Loucy (cell line): ENCODE measurements around the gene PLEKHD1.

Experiments used
- H2AFZ ChIP-seq: fragments of 200-600 bp; sonication (generic); 2 replicates; pipeline ENCODE4 v1.6.0; 2016; ENCODE audit warnings: antibody characterized with exemption, mild to moderate bottlenecking, low read length, moderate library complexity
- H3F3A ChIP-seq: fragments of 200-600 bp; 2 replicates; pipeline ENCODE4 v1.6.0; 2016; ENCODE audit warnings: antibody characterized with exemption, low read depth, mild to moderate bottlenecking
- H3K27me3 ChIP-seq: fragments of 200-600 bp; sonication (generic); 2 replicates; pipeline ENCODE4 v1.6.1; 2014; ENCODE audit warnings: low read length, mild to moderate bottlenecking; ENCODE audit not compliant: insufficient read depth, poor library complexity, severe bottlenecking
- H3K36me3 ChIP-seq: fragments of 200-600 bp; sonication (generic); 2 replicates; pipeline ENCODE4 v1.6.1; 2016; ENCODE audit warnings: low read length; ENCODE audit not compliant: insufficient read depth
- H3K4me1 ChIP-seq: fragments of 200-600 bp; sonication (generic); 2 replicates; pipeline ENCODE4 v1.5.1; 2014; ENCODE audit warnings: low read length, mild to moderate bottlenecking; ENCODE audit not compliant: insufficient read depth, poor library complexity, severe bottlenecking
- H3K4me2 ChIP-seq: fragments of 200-600 bp; sonication (generic); 2 replicates; pipeline ENCODE4 v1.6.0; 2014; ENCODE audit warnings: antibody characterized with exemption, low read length, low read depth, mild to moderate bottlenecking; ENCODE audit not compliant: poor library complexity, severe bottlenecking
- H3K4me3 ChIP-seq: fragments of 200-600 bp; sonication (generic); 2 replicates; pipeline ENCODE4 v1.5.1; 2014; ENCODE audit warnings: low read length, mild to moderate bottlenecking, mixed read lengths; ENCODE audit not compliant: poor library complexity, severe bottlenecking
- H3K79me2 ChIP-seq: fragments of 200-600 bp; sonication (generic); 2 replicates; pipeline ENCODE4 v1.6.1; 2014; ENCODE audit warnings: low read length; ENCODE audit not compliant: insufficient read depth
- H3K9ac ChIP-seq: fragments of 200-600 bp; sonication (generic); 2 replicates; pipeline ENCODE4 v1.6.0; 2014; ENCODE audit warnings: mild to moderate bottlenecking, low read depth, low read length, moderate library complexity; ENCODE audit not compliant: poor library complexity, severe bottlenecking
- H3K9me2 ChIP-seq: fragments of 200-600 bp; sonication (generic); replicated peaks from 2 replicates; pipeline ENCODE4 v1.6.1; 2016; ENCODE audit warnings: low read depth, low read length, mixed read lengths
- H3K9me3 ChIP-seq: fragments of 200-600 bp; sonication (generic); 2 replicates; pipeline ENCODE4 v1.6.1; 2014; ENCODE audit warnings: mild to moderate bottlenecking, antibody characterized with exemption, low read length, low read depth; ENCODE audit not compliant: insufficient read depth
- H4K20me1 ChIP-seq: fragments of 200-600 bp; sonication (generic); 2 replicates; pipeline ENCODE4 v1.6.0; 2014; ENCODE audit warnings: antibody characterized with exemption, low read length, mild to moderate bottlenecking; ENCODE audit not compliant: insufficient read depth, poor library complexity, severe bottlenecking
- EZH2phosphoT487 ChIP-seq: fragments of 200-600 bp; IDR thresholded peaks from 2 replicates; pipeline ENCODE4 v1.6.1; 2018; ENCODE audit warnings: antibody characterized with exemption, mild to moderate bottlenecking, moderate library complexity, borderline replicate concordance
- TF ChIP-seq, protein P1 (sequence below): fragments of 200-600 bp; sonication (generic); conservative IDR thresholded peaks from 2 replicates; pipeline ENCODE4 v1.5.1; 2014; ENCODE audit warnings: mild to moderate bottlenecking, antibody characterized with exemption, low read length

The PLEKHD1 gene

DNA sequence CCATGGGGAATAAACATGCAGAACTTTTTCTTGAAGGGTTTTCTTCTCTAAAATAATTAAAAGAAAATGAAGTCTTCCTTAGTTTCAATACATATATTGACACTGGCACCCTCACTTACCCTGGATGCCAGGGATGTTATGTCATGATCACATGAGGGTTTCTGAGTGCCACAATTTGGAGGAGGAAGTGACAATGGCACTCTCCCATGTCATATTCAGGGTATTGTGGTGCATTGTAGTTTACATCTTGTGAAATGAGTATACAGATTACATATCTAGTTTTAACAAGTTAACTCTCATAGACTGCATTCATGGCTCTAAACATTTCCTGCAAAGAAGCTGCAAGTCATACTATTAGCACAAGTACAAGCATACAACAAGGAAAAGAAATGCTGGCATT is 52.4 kb downstream of the PLEKHD1 start:
- Histone ChIP-seq H2AFZ (no peak overlapping the region), H4K20me1 (no peaks in the 10 kb centered on the region), H3K4me1 (no peaks in the 10 kb centered on the region), H3K9me2 (no peaks in the 10 kb centered on the region), H3K79me2 (no peaks in the 10 kb centered on the region), H3K4me3 (no peak overlapping the region), H3K36me3 (no peaks in the 10 kb centered on the region), H3K9me3 (no peaks in the 10 kb centered on the region), H3K4me2 (no peak overlapping the region), H3F3A (no peaks in the 10 kb centered on the region), H3K9ac (no peak overlapping the region), H3K27me3 (no peaks in the 10 kb centered on the region)
- no peak for TF ChIP-seq EZH2phosphoT487
- TF ChIP-seq, protein P1, sequence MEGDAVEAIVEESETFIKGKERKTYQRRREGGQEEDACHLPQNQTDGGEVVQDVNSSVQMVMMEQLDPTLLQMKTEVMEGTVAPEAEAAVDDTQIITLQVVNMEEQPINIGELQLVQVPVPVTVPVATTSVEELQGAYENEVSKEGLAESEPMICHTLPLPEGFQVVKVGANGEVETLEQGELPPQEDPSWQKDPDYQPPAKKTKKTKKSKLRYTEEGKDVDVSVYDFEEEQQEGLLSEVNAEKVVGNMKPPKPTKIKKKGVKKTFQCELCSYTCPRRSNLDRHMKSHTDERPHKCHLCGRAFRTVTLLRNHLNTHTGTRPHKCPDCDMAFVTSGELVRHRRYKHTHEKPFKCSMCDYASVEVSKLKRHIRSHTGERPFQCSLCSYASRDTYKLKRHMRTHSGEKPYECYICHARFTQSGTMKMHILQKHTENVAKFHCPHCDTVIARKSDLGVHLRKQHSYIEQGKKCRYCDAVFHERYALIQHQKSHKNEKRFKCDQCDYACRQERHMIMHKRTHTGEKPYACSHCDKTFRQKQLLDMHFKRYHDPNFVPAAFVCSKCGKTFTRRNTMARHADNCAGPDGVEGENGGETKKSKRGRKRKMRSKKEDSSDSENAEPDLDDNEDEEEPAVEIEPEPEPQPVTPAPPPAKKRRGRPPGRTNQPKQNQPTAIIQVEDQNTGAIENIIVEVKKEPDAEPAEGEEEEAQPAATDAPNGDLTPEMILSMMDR, result no peak

DNA sequence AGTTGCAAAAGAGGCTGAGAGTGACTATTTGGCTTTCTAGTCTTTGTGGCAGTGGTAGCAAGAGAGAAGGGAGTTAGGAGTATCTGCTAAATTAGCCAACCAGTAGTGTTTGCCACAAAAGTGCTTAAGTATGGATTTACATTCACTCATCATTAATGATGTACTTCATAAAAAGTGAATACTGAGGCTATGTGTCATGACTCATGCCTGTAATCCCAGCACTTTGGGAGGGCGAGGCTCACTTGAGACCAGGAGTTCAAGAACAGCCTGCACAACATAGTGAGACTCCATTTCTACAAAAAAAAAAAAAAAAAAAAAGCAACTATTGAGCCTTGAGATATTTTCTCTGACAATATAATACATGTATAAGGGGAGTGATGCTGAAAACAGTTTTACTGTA is 53.4 kb downstream of the PLEKHD1 start:
- no peaks in the 10 kb centered on the region for H3K27me3 ChIP-seq
- no peaks in the 10 kb centered on the region for H3K9me2 ChIP-seq
- no peak overlapping the region for H2AFZ ChIP-seq
- no peaks in the 10 kb centered on the region for H3F3A ChIP-seq
- no peaks in the 10 kb centered on the region for H3K9me3 ChIP-seq
- H3K9ac ChIP-seq, result no peak overlapping the region
- H3K4me1 ChIP-seq, result no peaks in the 10 kb centered on the region
- H3K79me2 ChIP-seq, result no peaks in the 10 kb centered on the region
- H3K4me2 ChIP-seq, result no peak overlapping the region
- H3K36me3 ChIP-seq, result no peaks in the 10 kb centered on the region
- no peak overlapping the region for H3K4me3 ChIP-seq
- no peaks in the 10 kb centered on the region for H4K20me1 ChIP-seq
- no peak for TF ChIP-seq EZH2phosphoT487

DNA sequence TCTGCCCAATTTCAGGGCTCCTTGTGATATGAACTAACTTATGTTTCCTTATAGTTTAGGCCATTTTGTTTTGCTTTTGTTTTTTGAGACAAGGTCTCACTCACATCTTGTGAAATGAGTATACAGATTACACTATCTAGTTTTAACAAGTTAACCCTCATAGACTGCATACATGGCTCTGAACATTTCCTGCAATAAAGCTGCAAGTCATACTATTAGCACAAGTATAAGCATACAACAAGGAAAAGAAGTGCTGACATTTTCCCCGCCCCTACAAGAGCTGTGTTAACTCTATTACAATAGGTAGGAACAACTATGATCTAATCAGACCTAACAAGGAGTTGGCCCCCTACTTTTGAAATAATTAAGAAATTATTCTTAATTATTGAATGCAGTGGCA is 54.2 kb downstream of the PLEKHD1 start:
- H3K4me3 ChIP-seq, result no peak overlapping the region
- H3K4me1 ChIP-seq, result no peaks in the 10 kb centered on the region
- no peaks in the 10 kb centered on the region for H3K9me3 ChIP-seq
- H3K4me2 ChIP-seq, result no peak overlapping the region
- no peaks in the 10 kb centered on the region for H3K9me2 ChIP-seq
- no peaks in the 10 kb centered on the region for H3K36me3 ChIP-seq
- H3K9ac ChIP-seq, result no peak overlapping the region
- no peaks in the 10 kb centered on the region for H3K27me3 ChIP-seq
- no peak for TF ChIP-seq EZH2phosphoT487
- TF ChIP-seq, protein P1, result no peak
- no peaks in the 10 kb centered on the region for H3F3A ChIP-seq
- no peak overlapping the region for H2AFZ ChIP-seq
- no peaks in the 10 kb centered on the region for H4K20me1 ChIP-seq
- H3K79me2 ChIP-seq, result no peaks in the 10 kb centered on the region

DNA sequence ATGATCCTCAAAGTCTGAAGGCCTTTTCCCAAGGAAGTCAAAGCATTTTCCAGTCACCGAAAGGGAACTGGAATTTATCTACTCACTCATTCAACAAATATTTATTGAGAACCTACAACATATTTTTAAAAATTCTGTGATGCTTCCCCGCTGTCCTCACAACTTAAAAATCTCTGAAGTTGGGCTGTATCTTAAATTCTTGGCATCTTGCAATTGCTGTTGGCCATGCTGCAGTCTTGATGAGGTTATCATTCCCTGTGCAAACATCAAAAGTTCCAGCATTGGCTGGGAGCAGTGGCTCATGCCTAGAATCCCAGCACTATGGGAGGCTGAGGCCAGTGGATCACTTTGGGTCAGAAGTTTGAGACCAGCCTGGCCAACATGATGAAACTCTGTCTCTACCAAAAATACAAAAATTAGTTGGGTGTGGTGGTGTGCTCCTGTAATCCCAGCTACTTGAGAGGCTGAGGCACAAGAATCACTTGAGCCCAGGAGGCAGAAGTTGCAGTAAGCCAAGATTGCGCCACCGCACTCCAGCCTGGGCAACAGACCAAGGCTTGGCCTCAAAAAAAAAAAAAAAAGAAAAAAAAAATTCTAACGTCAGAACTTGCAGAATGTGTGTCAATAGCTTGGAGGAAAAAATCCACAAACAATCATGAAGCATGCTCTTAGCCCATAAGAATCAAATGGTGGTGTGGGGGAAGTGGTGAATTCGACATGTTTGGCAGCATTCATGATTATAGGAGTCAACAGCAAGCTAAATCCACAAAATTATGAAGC is 55.3 kb downstream of the PLEKHD1 start:
- Histone ChIP-seq H3K9me3 (no peaks in the 10 kb centered on the region), H2AFZ (no peak overlapping the region), H3K4me3 (no peak overlapping the region), H4K20me1 (no peaks in the 10 kb centered on the region), H3K27me3 (no peaks in the 10 kb centered on the region), H3K4me2 (no peak overlapping the region), H3K9me2 (no peaks in the 10 kb centered on the region), H3K4me1 (no peaks in the 10 kb centered on the region), H3K79me2 (no peaks in the 10 kb centered on the region), H3K9ac (no peak overlapping the region), H3K36me3 (no peaks in the 10 kb centered on the region), H3F3A (no peaks in the 10 kb centered on the region)
- TF ChIP-seq, protein P1, result no peak
- no peak for TF ChIP-seq EZH2phosphoT487
